ENCODE results near the gene ENG.
A peak's percentile ranks its signal among the peaks of the same experiment; 100 is the strongest.

ENG gene

DNA sequence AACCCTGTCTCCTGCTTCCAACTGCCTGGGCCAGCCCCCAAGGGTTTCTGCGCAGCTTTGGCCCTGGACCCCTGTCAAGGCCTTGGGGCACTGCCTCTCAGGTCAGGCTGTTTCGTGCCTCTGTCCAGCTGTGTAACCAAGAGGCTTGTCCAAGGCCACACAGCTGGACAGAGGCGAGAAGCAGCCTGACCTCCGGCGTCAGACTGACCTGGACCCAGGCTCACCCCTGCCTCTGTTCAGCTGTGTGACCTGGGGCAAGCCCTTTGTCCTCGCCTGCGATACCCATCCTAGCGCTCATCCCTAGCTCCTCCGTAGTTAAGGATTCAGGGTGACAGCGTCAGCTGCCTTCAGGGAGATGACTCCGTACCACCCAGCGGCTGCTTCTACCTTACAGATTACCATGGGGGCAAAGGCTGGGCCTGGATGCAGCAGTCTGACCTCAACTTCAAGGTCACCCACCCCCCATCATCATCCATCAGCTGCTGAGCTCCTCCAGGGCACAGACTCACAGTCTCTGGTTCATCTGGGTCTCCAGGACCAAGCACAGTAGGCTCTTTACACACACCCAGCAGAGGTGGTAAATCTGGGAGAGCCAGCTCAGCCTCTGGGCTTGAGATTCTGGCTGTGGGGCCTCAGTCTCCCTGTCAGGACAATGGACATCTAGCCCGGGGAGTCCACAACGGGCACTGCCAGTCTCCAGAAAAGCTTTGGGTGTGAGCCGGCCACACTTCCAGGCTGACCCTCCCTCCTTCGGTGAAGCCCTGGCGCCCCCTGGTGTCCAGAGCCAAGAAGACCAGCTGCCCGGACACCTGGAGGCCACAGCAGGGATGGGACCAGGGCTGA is 15.1 kb upstream of the ENG start:
- no peak overlapping the region for H3K4me3 ChIP-seq (replicated peaks; ENCODE audit: low read depth, low read length)
- peak; percentile 42 for DNase-seq (ENCODE audit: extremely low read depth, low read depth)
- TF ChIP-seq, protein P1, sequence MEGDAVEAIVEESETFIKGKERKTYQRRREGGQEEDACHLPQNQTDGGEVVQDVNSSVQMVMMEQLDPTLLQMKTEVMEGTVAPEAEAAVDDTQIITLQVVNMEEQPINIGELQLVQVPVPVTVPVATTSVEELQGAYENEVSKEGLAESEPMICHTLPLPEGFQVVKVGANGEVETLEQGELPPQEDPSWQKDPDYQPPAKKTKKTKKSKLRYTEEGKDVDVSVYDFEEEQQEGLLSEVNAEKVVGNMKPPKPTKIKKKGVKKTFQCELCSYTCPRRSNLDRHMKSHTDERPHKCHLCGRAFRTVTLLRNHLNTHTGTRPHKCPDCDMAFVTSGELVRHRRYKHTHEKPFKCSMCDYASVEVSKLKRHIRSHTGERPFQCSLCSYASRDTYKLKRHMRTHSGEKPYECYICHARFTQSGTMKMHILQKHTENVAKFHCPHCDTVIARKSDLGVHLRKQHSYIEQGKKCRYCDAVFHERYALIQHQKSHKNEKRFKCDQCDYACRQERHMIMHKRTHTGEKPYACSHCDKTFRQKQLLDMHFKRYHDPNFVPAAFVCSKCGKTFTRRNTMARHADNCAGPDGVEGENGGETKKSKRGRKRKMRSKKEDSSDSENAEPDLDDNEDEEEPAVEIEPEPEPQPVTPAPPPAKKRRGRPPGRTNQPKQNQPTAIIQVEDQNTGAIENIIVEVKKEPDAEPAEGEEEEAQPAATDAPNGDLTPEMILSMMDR (IDR thresholded peaks at IDR 0.05; ENCODE audit: low read depth, low read length, missing control alignments), result peak; percentile 92

DNA sequence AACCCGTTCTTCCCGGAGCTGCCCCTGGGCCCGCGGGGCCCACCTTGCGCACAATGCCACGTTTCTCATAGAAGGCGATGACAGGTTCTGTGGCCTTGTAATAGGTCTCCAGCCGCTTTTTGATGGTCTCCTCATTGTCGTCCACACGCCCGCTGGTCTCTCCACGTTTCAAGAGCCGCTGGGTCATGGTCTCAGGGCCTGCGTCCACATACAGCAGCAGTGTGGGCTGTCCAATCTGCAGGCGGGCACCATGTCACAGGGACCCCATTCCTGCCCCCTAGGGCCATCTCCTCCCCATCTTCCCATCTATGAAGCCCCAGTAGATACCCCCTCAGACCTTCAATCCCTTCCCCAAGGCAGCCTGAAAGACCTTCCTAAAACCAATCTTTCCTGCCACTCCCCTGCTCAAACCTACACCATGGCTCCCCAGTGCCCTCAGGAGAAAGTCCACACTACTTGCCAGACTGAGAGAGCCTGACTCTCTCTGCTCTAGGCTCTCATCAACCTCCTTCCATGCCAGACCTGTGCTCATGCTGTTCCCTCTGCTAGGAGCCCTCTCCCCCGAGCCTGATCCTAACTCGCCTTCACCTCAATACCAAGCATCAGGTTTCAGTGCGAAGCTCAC is 13.9 kb upstream of the ENG start:
- no peak for DNase-seq (ENCODE audit: extremely low read depth, low read depth)
- TF ChIP-seq, protein P1 (IDR thresholded peaks at IDR 0.05; ENCODE audit: low read depth, low read length, missing control alignments), result no peak
- no peak overlapping the region for H3K4me3 ChIP-seq (replicated peaks; ENCODE audit: low read depth, low read length)

DNA sequence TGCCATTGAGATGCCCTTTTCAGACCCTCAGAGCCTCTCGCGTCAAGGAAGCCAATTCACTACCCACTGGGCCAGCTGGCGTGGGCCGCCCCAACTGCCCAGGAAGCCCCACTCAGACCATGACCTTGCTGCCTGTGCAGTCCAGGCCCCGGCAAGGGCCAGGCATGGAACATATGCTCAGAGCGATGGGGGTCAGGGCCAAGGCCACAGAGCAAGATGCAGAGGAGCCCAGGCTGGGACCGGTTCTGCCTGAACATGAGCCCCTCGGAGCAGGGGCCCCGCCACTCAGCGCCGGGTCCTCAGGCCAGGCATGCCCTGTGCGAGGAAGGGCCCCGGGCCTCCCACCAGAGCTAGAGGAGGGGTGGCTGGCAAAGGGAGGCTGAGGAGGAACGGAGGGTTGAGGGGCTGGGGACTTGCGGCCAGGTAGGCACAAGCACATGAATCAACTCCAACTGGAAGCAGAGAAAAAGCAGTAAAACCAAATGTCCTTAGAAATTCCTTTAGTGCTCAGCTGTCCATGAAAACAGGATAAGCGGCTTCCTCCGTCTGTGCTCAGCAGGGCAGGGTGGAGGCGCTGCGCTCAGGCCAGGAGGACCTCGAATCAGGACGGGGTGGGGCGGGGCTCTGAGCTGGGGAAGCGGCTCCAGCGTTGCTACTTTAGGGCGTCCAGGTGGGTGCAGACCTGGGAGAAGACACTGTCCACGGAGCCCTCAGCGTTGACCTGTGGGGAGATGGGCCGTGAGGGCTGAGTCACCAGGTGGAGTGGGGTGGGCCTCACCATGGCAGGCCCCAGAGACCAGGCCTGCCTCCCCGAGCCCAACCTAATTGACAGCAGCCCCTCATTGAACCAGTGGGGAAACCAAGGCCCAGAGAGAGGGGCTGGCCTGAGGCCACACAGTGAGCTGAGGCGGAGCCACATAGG is 13.2 kb upstream of the ENG start:
- TF ChIP-seq, protein P1 (IDR thresholded peaks at IDR 0.05; ENCODE audit: low read depth, low read length, missing control alignments), result no peak
- DNase-seq (ENCODE audit: extremely low read depth, low read depth), result no peak
- no peak overlapping the region for H3K4me3 ChIP-seq (replicated peaks; ENCODE audit: low read depth, low read length)

DNA sequence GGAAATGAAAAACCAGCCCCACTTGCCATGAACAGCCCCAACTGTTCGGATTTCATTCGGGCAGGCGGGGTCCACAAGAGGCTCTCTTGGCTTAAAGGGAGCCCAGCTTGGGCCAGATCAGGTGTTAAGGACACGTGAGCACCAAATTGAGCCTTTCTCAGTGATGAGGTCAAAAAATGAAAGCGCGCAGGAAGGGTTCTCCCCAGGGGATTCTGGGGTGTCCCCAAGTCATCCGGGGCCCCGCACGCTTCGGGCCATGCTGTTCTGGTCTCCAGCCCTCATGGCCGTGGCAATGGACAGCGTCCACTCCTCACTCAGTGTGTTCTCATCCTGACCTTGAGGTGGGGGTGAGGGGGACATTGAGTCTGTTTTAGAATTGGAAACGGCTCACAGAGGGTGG is 12.1 kb upstream of the ENG start:
- no peak overlapping the region for H3K4me3 ChIP-seq (replicated peaks; ENCODE audit: low read depth, low read length)
- TF ChIP-seq, protein P1 (IDR thresholded peaks at IDR 0.05; ENCODE audit: low read depth, low read length, missing control alignments), result no peak
- DNase-seq (ENCODE audit: extremely low read depth, low read depth), result no peak

DNA sequence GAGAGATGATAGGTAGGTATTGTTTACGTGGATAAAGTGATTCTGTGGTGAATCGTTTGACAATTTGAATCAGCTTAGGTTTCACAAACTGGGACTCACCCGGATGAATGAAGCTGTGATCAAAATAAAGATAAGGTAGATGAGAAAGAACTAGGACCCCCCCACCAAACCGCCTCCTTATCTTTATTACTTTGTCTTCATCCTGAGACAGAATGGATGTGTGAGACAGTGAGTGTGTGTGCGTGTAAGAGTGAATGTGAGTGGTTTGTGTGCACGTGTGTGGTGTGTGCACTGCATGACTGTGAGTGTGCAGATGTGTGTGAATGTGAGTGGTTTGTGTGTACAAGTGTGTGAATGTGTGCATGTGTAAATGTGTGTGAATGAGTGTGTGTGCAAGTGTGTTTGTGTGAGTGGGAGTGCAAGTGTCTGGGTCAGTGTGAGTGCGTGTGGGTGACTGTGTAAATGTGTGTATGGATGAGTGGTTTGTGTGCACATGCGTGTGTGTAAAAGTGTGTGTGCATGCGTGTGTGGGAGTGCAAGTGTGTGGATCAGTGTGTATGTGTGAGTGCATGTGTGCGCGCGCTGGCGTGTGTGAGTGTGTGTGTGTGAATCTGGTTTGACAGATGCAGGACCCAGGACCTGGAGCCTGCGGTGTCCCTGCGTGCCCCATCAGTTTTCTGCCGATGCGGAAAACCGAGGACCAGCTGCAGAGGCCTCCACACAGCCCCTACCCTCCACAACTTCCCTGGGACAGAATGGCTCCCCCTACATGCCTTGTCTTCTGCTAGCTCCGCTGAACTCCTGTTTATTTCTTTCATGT is 11.4 kb upstream of the ENG start:
- no peak overlapping the region for H3K4me3 ChIP-seq (replicated peaks; ENCODE audit: low read depth, low read length)
- TF ChIP-seq, protein P1 (IDR thresholded peaks at IDR 0.05; ENCODE audit: low read depth, low read length, missing control alignments), result no peak
- DNase-seq (ENCODE audit: extremely low read depth, low read depth), result no peak

DNA sequence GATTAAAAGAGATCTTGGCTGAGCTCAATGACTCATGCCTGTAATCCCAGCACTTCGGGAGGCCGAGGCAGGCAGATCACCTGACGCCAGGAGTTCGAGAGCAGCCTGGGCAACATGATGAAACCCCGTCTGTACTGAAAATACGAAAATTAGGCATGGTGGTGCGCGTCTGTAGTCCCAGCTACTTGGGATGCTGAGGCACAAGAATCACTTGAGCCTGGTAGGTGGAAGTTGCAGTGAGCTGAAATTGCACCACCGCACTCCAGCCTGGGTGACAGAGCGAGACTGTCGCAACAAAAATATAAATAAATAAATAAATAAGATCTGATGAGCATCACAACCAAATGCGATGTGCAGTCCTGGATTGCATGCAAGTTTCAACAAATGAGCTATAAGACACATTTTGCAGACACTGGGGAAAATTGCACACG is 8.7 kb upstream of the ENG start:
- TF ChIP-seq, protein P1 (IDR thresholded peaks at IDR 0.05; ENCODE audit: low read depth, low read length, missing control alignments), result no peak
- H3K4me3 ChIP-seq (replicated peaks; ENCODE audit: low read depth, low read length), result no peak overlapping the region
- no peak for DNase-seq (ENCODE audit: extremely low read depth, low read depth)
